NT2/D1 (cell line): ENCODE measurements around the gene USP3.
"Not testable (repeated sequence)": the region's sequence is repeated elsewhere in the genome, so short reads cannot be mapped to it uniquely, and the experiment has no call there.

Experiments
- DNase-seq: peaks from one replicate; pipeline ENCODE4 v3.0.0-alpha.2; 2011; ENCODE audit warnings: low read depth, low spot score
- H3K27me3 ChIP-seq: 2 replicates; pipeline ENCODE4 v1.6.0; 2011; ENCODE audit warnings: mild to moderate bottlenecking; ENCODE audit not compliant: insufficient read length, insufficient read depth
- H3K36me3 ChIP-seq: 2 replicates; pipeline ENCODE4 v1.6.1; 2011; ENCODE audit warnings: mild to moderate bottlenecking, low read length, mixed read lengths; ENCODE audit not compliant: insufficient read depth, insufficient read length
- H3K4me1 ChIP-seq: 2 replicates; pipeline ENCODE4 v1.5.1; 2011; ENCODE audit not compliant: insufficient read depth, insufficient read length
- H3K4me3 ChIP-seq: 2 replicates; pipeline ENCODE4 v1.5.1; 2011; ENCODE audit warnings: low read depth; ENCODE audit not compliant: insufficient read length
- H3K9ac ChIP-seq: 2 replicates; pipeline ENCODE4 v1.6.0; 2011; ENCODE audit warnings: low read depth; ENCODE audit not compliant: insufficient read length
- H3K9me3 ChIP-seq: 2 replicates; pipeline ENCODE4 v1.5.1; 2011; ENCODE audit warnings: mild to moderate bottlenecking, low read length; ENCODE audit not compliant: insufficient read depth
- SUZ12 ChIP-seq: IDR thresholded peaks from 2 replicates; pipeline ENCODE4 v1.6.1; 2011; ENCODE audit not compliant: insufficient read length, insufficient read depth; ENCODE audit errors: extremely low read depth
- YY1 ChIP-seq: IDR thresholded peaks from 2 replicates; pipeline ENCODE4 v1.6.1; 2011; ENCODE audit not compliant: insufficient read length, insufficient read depth
- ZNF274 ChIP-seq: IDR thresholded peaks from 2 replicates; pipeline ENCODE4 v1.6.1; 2011; ENCODE audit warnings: mild to moderate bottlenecking, low read depth, low read length

The USP3 gene

DNA sequence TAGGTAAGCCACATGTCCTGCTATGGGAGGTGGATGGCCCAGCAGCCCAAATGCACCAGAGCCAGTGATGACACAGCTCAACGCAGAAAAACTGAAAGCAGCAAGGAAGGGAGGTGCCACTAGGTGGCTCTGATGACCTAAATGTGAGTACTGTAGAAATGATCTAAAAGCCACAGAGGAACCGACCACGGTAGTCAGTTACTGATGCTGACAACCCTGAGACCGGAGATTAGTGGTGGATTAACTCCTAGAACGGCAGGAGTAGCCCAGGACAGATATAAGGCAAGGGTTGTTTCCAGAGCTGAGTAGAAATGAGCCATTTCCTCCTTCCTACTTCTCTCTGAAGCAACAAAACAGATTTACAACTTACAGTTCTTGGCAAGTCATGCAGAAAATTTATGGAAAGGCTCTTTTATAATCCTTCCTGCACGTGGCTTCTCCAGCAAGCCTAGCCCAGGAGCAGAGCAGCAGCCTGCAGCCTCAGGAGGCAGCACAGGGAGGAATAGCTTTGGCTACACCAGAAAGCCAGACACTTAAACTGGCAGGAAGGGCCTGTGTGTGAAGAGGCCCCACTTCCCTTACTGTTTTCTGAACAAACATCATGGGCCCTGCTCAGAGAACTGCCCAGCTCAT is 105.9 kb downstream of the USP3 start:
- TF ChIP-seq SUZ12: no peak
- no peak for TF ChIP-seq ZNF274
- no peak for TF ChIP-seq YY1
- H3K4me3 ChIP-seq: no peak overlapping the region
- H3K27me3 ChIP-seq: no peaks in the 10 kb centered on the region
- H3K36me3 ChIP-seq: peaks cover 58% of the 10 kb centered on the region
- H3K4me1 ChIP-seq: no peaks in the 10 kb centered on the region
- DNase-seq: peak; percentile 73
- H3K9me3 ChIP-seq: no peaks in the 10 kb centered on the region
- H3K9ac ChIP-seq: no peak overlapping the region

DNA sequence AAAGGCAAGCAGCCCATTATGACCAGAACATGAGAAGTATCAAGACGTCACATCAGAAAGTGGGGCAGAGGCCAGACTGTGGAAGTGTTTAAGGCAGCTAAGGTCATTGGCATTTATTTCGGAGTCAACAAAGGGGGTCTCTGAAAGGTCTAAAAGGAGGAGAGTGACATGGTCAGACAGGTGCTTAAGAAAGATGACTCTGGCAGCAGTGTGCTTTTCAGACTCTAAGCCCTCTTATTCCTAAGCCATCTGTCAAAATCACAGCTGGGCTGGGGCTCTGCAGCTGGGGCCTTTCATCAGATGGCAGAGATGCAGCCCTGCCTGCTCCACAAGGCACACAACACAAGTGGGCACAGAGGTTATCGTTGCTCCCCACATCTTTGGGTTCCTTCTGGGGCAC is 106.8 kb downstream of the USP3 start:
- Histone ChIP-seq H3K9ac (no peak overlapping the region), H3K4me1 (no peaks in the 10 kb centered on the region), H3K4me3 (no peak overlapping the region), H3K9me3 (no peaks in the 10 kb centered on the region), H3K36me3 (peaks cover 59% of the 10 kb centered on the region), H3K27me3 (no peaks in the 10 kb centered on the region)
- TF ChIP-seq YY1 (no peak), SUZ12 (no peak), ZNF274 (no peak)
- no peak for DNase-seq

DNA sequence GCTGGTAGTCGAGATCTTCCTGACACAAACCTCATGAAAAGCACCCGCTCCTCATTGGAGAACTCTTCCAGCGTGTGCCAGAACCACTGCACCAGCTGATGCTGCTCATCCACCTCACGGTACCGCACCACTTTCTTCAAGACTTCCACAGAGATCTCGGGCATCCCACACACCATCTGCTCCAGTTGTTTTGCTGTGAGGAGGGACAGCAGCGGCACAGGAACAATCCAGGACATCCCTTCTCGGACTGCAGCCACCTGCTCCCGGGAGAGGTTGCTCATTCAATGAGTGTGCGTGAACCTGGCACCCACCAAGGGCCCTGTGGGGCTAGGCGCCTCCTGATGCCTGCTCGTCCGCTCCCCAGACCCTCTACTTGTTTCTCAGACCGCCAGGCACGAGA is 107.9 kb downstream of the USP3 start:
- Histone ChIP-seq H3K4me1 (no peaks in the 10 kb centered on the region), H3K36me3 (peaks cover 55% of the 10 kb centered on the region), H3K9me3 (no peaks in the 10 kb centered on the region), H3K27me3 (no peaks in the 10 kb centered on the region), H3K4me3 (no peak overlapping the region), H3K9ac (no peak overlapping the region)
- TF ChIP-seq SUZ12 (no peak), YY1 (no peak), ZNF274 (no peak)
- no peak for DNase-seq

DNA sequence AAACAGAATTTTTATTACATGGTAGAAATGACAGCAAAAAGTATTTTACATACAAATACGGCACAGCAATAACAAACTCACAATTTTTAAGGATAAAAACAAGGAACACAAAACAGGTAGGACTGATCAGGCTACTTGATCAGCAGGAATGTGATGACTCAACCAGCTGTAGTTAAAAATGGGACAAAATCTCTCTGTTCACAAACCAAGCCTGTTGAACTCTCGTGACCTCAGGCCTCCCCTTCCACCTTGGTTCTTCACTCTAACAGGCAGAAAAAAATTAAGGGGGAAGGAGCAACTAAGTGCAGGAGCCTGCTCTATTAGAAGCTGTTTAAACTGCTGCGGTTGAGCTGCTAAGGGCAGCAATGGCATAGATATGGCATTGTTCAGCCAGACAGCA is 111.5 kb downstream of the USP3 start:
- H3K4me3 ChIP-seq: no peak overlapping the region
- peaks cover 32% of the 10 kb centered on the region for H3K36me3 ChIP-seq
- H3K9me3 ChIP-seq: no peaks in the 10 kb centered on the region
- H3K4me1 ChIP-seq: no peaks in the 10 kb centered on the region
- DNase-seq: no peak
- TF ChIP-seq SUZ12 (no peak), YY1 (no peak), ZNF274 (no peak)
- no peak overlapping the region for H3K9ac ChIP-seq
- H3K27me3 ChIP-seq: no peaks in the 10 kb centered on the region

DNA sequence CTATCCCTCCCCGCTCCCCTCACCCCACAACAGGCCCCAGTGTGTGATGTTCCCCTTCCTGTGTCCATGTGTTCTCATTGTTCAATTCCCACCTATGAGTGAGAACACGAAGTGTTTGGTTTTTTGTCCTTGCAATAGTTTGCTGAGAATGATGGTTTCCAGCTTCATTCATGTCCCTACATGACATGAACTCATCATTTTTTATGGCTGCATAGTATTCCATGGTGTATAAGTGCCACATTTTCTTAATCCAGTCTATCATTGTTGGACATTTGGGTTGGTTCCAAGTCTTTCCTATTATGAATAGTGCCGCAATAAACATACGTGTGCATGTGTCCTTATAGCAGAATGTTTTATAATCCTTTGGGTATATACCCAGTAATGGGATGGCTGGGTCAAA is 112.8 kb downstream of the USP3 start:
- not testable (repeated sequence) for H3K9me3 ChIP-seq, H3K27me3 ChIP-seq, H3K4me3 ChIP-seq, DNase-seq, H3K4me1 ChIP-seq, H3K9ac ChIP-seq
- peaks cover 30% of the 10 kb centered on the region for H3K36me3 ChIP-seq

DNA sequence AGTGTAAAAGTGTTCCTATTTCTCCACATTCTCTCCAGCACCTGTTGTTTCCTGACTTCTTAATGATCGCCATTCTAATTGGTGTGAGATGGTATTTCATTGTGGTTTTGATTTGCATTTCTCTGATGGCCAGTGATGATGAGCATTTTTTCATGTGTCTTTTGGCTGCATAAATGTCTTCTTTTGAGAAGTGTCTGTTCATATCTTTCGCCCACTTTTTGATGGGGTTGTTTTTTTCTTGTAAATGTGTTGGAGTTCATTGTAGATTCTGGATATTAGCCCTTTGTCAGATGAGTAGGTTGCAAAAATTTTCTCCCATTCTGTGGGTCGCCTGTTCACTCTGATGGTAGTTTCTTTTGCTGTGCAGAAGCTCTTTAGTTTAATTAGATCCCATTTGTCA is 113.2 kb downstream of the USP3 start:
- not testable (repeated sequence) for H3K4me1 ChIP-seq, H3K4me3 ChIP-seq, H3K9me3 ChIP-seq, DNase-seq, H3K27me3 ChIP-seq, H3K9ac ChIP-seq
- H3K36me3 ChIP-seq: peaks cover 29% of the 10 kb centered on the region

DNA sequence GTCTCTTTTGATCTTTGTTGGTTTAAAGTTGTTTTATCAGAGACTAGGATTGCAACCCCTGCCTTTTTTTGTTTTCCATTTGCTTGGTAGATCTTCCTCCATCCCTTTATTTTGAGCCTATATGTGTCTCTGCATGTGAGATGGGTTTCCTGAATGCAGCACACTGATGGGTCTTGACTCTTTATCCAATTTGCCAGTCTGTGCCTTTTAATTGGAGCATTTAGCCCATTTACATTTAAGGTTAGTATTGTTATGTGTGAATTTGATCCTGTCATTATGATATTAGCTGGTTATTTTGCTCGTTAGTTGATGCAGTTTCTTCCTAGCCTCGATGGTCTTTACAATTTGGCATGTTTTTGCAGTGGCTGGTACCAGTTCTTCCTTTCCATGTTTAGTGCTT is 116.4 kb downstream of the USP3 start:
- H3K36me3 ChIP-seq: peaks cover 41% of the 10 kb centered on the region
- not testable (repeated sequence) for H3K27me3 ChIP-seq, DNase-seq, H3K4me3 ChIP-seq, H3K4me1 ChIP-seq, H3K9ac ChIP-seq, H3K9me3 ChIP-seq

DNA sequence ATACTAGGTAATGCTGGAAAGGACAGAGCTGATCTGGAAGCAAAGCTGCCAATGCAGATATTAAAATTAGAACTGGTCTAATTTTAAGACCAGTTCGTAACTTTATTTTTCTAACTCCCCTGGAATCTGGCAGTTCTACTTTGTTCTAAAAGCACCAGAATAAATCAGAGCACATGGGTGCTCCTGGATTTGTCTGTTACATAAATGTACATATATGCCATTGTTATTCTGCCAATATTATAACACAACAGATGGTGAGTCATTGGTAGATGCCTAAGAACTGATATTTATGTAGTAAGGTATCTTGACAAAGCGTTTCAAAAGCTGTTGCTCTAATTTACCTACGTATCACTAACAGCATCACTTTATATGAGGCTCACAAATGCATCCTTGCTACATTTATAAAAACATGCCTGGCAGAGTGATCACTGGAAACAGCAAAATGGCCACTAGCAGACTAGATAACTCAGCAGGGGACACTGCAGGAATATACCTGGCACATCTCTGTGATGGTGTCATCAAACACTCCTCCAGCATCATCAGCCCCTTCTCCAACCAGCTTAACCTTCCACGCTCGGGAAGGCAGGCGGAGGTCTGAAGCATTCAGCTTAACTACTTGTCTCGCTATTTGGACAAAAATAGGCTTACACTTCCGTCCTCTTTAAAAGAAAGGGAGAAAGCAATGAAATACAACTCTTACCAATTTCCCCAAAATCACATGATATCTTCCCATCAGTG is 119.0 kb downstream of the USP3 start:
- no peaks in the 10 kb centered on the region for H3K9me3 ChIP-seq
- DNase-seq: no peak
- TF ChIP-seq ZNF274: no peak
- TF ChIP-seq YY1: no peak
- TF ChIP-seq SUZ12: no peak

More for the DNA sequence above, 119.0 kb downstream of the USP3 start:
- no peaks in the 10 kb centered on the region for H3K27me3 ChIP-seq
- peaks cover 53% of the 10 kb centered on the region for H3K36me3 ChIP-seq
- no peak overlapping the region for H3K4me3 ChIP-seq
- H3K9ac ChIP-seq: no peak overlapping the region
- H3K4me1 ChIP-seq: no peaks in the 10 kb centered on the region
